ENCODE data around the gene RPS15. TPM values are rescaled to one million over a fixed set of nuclear protein-coding genes. Genes with fewer than 3 reads are reported as not detected.

RPS15 gene
- total RNA-seq, 3 donors from 2014 or later (not counting 1 experiment from before 2014, with no cell fraction given) = 731 to 872 (median 837) TPM

GRCh38 chr19:1483131-1483978 lies 45.2 kb downstream of the RPS15 start:
- H3K27me3 ChIP-seq (ENCODE audit: control insufficient read depth, insufficient read depth, low read length) = no peaks in the 10 kb centered on the region
- intact Hi-C loops (cut with micrococcal nuclease) = no loop called here
- no peak for TF ChIP-seq CTCF (IDR thresholded peaks at IDR 0.05)
- Mint-ChIP-seq H3K4me1 (peaks cover 9 to 15% of the 10 kb centered on the region in 2 donors), H3K27me3 (ENCODE audit: low read depth in 2 of 2) (no peaks in the 10 kb centered on the region), H3K9me3 (no peaks in the 10 kb centered on the region), H3K36me3 (no peaks in the 10 kb centered on the region), H3K27ac (no peak overlapping the region), H3K4me3 (no peak overlapping the region)
- H3K9me3 ChIP-seq (ENCODE audit: control insufficient read depth, insufficient read depth, low read length) = no peaks in the 10 kb centered on the region
- no peak for ATAC-seq
- H3K36me3 ChIP-seq (ENCODE audit: control insufficient read depth, insufficient read depth, low read length) = no peaks in the 10 kb centered on the region
- WGBS (ENCODE audit: insufficient coverage) = 95% methylated on average over 77 of the region's 77 CpGs
- H3K27ac ChIP-seq (ENCODE audit: low read length) = no peak overlapping the region
- DNase-seq = no peak
- no peak overlapping the region for H3K4me3 ChIP-seq (ENCODE audit: low read length)
- H3K4me1 ChIP-seq (ENCODE audit: control insufficient read depth, insufficient read depth, low read length) = peaks cover 13% of the 10 kb centered on the region

- no peaks in the 10 kb centered on the region for H3K27me3 Mint-ChIP-seq (ENCODE audit: low read depth in 2 of 2)
- Histone ChIP-seq H3K4me1 (ENCODE audit: control insufficient read depth, insufficient read depth, low read length) (peaks cover 8% of the 10 kb centered on the region), H3K27ac (ENCODE audit: low read length) (no peak overlapping the region), H3K27me3 (ENCODE audit: control insufficient read depth, insufficient read depth, low read length) (no peaks in the 10 kb centered on the region), H3K4me3 (ENCODE audit: low read length) (no peak overlapping the region), H3K9me3 (ENCODE audit: control insufficient read depth, insufficient read depth, low read length) (no peaks in the 10 kb centered on the region), H3K36me3 (ENCODE audit: control insufficient read depth, insufficient read depth, low read length) (no peaks in the 10 kb centered on the region)
- no peaks in the 10 kb centered on the region for H3K36me3 Mint-ChIP-seq
- H3K9me3 Mint-ChIP-seq = no peaks in the 10 kb centered on the region
- TF ChIP-seq CTCF (IDR thresholded peaks at IDR 0.05) = no peak
- DNase-seq = no peak
- no peak for ATAC-seq
- no peak overlapping the region for H3K27ac Mint-ChIP-seq
- H3K4me1 Mint-ChIP-seq = peaks cover 7 to 12% of the 10 kb centered on the region in 2 donors
- 95% methylated on average over 23 of the region's 23 CpGs for WGBS (ENCODE audit: insufficient coverage)
- intact Hi-C loops (cut with micrococcal nuclease) = no loop called here
- H3K4me3 Mint-ChIP-seq = no peak overlapping the region
These were observed 45.8 kb downstream of the RPS15 start for GRCh38 chr19:1483979-1484428.

GRCh38 chr19:1486720-1487575 lies 48.8 kb downstream of the RPS15 start:
- Mint-ChIP-seq H3K27ac (no peak overlapping the region), H3K27me3 (ENCODE audit: low read depth in 2 of 2) (no peaks in the 10 kb centered on the region), H3K4me1 (peaks cover 15 to 16% of the 10 kb centered on the region in 2 donors), H3K9me3 (no peaks in the 10 kb centered on the region), H3K36me3 (no peaks in the 10 kb centered on the region), H3K4me3 (no peak overlapping the region)
- no peak for TF ChIP-seq CTCF (IDR thresholded peaks at IDR 0.05)
- Histone ChIP-seq H3K36me3 (ENCODE audit: control insufficient read depth, insufficient read depth, low read length) (no peaks in the 10 kb centered on the region), H3K27ac (ENCODE audit: low read length) (no peak overlapping the region), H3K9me3 (ENCODE audit: control insufficient read depth, insufficient read depth, low read length) (no peaks in the 10 kb centered on the region), H3K4me1 (ENCODE audit: control insufficient read depth, insufficient read depth, low read length) (peaks cover 18% of the 10 kb centered on the region), H3K4me3 (ENCODE audit: low read length) (no peak overlapping the region), H3K27me3 (ENCODE audit: control insufficient read depth, insufficient read depth, low read length) (no peaks in the 10 kb centered on the region)
- intact Hi-C loops (cut with micrococcal nuclease) = no loop called here
- WGBS (ENCODE audit: insufficient coverage) = 95% methylated on average over 56 of the region's 56 CpGs
- ATAC-seq (no peak), DNase-seq (no peak)
